NK-92 (cell line): ENCODE results near the gene INPP5K.

Experiments used
- DNase-seq: peaks from one replicate; lab custom pipeline; 2025; ENCODE audit not compliant: unreplicated experiment; lab: John Stamatoyannopoulos, UW

Gene INPP5K

GRCh38 chr17:1486802-1487695, 29.4 kb downstream of the INPP5K start:
- DNase-seq, result no peak

- DNase-seq, result no peak
These were observed 30.7 kb downstream of the INPP5K start for GRCh38 chr17:1485423-1486376.

- no peak for DNase-seq
These were observed 31.6 kb downstream of the INPP5K start for GRCh38 chr17:1484676-1485422.

GRCh38 chr17:1484060-1484535, 32.3 kb downstream of the INPP5K start:
- DNase-seq, result no peak

- no peak for DNase-seq
These were observed 33.7 kb downstream of the INPP5K start for GRCh38 chr17:1482680-1483079.

GRCh38 chr17:1481736-1482135, 34.7 kb downstream of the INPP5K start:
- DNase-seq, result no peak

- no peak for DNase-seq
These were observed 35.5 kb downstream of the INPP5K start for GRCh38 chr17:1480747-1481465.

- no peak for DNase-seq
These were observed 38.0 kb downstream of the INPP5K start for GRCh38 chr17:1478418-1478817.

- no peak for DNase-seq
These were observed 41.0 kb downstream of the INPP5K start for GRCh38 chr17:1475321-1475854.

- no peak for DNase-seq
These were observed 41.8 kb downstream of the INPP5K start for GRCh38 chr17:1474402-1475189.

GRCh38 chr17:1473841-1474240, 42.6 kb downstream of the INPP5K start:
- DNase-seq, result no peak

- DNase-seq, result no peak
These were observed 43.2 kb downstream of the INPP5K start for GRCh38 chr17:1473170-1473569.

- no peak for DNase-seq
These were observed 44.2 kb downstream of the INPP5K start for GRCh38 chr17:1471911-1472821.

GRCh38 chr17:1471490-1471889, 44.9 kb downstream of the INPP5K start:
- DNase-seq, result no peak

- DNase-seq, result no peak
These were observed 45.5 kb downstream of the INPP5K start for GRCh38 chr17:1470755-1471462.

GRCh38 chr17:1470071-1470754, 46.2 kb downstream of the INPP5K start:
- DNase-seq, result no peak
